Peyer's patch (tissue), 4 donors: ENCODE results near the gene SPACDR.

ENCODE experiments used
- CTCF ChIP-seq, 6 experiments: fragments of 450-650 bp in 4 of 6; fragments of 200-600 bp in 2 of 6; sonication (generic) in 1 of 6; IDR thresholded peaks; one replicate each; pipeline ENCODE4 v1.5.1; 2017 to 2019; ENCODE audit warnings: antibody characterized with exemption in 6 of 6, mild to moderate bottlenecking in 3 of 6, moderate library complexity in 1 of 6
- POLR2A ChIP-seq, 2 donors: fragments of 450-650 bp; IDR thresholded peaks; one replicate each; pipeline ENCODE4 v1.5.1; 2017; ENCODE audit warnings: antibody characterized with exemption in 2 of 2, mild to moderate bottlenecking in 2 of 2, moderate library complexity in 2 of 2

- no peak for TF ChIP-seq CTCF (IDR thresholded peaks at IDR 0.05)
- TF ChIP-seq POLR2A (IDR thresholded peaks at IDR 0.05), result no peak
Measured at GRCh38 chr7:100433592-100434296, 30.3 kb downstream of the SPACDR start.
